SKM-1 treated with dmso at 0.1 percent for 144 hours (cell line): ENCODE results near the gene SLC35G4.
"Not testable (repeated sequence)": the region's sequence is repeated elsewhere in the genome, so short reads cannot be mapped to it uniquely, and the experiment has no call there.

Experiments used
- DNase-seq: peaks from one replicate; lab custom pipeline; 2025; ENCODE audit not compliant: unreplicated experiment; lab: John Stamatoyannopoulos, UW

Gene SLC35G4

DNA sequence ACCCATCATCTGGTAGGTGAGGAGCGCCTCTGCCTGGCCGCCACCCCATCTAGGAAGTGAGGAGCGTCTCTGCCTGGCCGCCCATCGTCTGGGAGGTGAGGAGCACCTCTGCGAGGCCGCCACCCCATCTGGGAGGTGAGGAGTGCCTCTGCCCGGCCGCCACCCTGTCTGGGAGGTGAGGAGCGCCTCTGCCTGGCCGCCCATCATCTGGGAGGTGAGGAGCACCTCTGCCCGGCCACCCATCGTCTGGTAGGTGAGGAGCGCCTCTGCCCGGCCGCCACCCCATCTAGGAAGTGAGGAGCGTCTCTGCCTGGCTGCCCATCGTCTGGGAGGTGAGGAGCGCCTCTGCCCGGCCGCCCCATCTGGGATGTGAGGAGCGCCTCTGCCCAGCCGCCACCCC lies 4.2 kb downstream of the SLC35G4 start:
- DNase-seq, result not testable (repeated sequence)

DNA sequence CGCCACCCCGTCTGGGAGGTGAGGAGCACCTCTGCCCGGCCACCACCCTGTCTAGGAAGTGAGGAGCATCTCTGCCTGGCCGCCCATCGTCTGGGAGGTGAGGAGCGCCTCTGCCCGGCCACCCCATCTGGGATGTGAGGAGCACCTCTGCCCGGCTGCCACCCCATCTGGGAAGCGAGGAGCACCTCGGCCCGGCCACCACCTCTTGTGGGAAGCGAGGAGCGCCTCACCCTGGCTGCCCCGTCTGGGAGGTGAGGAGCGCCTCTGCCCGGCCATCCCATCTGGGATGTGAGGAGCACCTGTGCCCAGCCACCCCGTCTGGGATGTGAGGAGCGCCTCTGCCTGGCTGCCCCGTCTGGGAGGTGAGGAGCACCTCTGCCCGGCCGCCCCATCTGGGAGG lies 4.6 kb downstream of the SLC35G4 start:
- DNase-seq, result not testable (repeated sequence)

GRCh38 chr18:11614981-11615380 lies 5.6 kb downstream of the SLC35G4 start:
- not testable (repeated sequence) for DNase-seq

GRCh38 chr18:11647310-11647709 lies 37.9 kb downstream of the SLC35G4 start:
- DNase-seq, result not testable (repeated sequence)

DNA sequence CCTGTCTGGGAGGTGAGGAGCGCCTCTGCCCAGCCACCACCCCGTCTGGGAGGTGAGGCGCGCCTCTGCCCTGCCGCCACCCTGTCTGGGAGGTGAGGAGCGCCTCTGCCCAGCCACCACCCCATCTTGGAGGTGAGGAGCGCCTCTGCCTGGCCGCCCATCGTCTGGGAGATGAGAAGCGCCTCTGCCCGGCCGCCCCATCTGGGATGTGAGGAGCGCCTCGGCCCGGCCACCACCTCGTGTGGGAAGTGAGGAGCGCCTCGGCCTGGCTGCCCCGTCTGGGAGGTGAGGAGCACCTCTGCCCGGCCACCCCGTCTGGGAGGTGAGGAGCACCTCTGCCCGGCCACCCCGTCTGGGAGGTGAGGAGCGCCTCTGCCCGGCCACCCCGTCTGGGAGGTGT lies 38.4 kb downstream of the SLC35G4 start:
- DNase-seq, result not testable (repeated sequence)

- no peak for DNase-seq
These were observed 40.4 kb downstream of the SLC35G4 start for GRCh38 chr18:11649839-11650238.

- DNase-seq, result no peak
These were observed 42.5 kb downstream of the SLC35G4 start for GRCh38 chr18:11651899-11652298.

- no peak for DNase-seq
These were observed 44.1 kb downstream of the SLC35G4 start for GRCh38 chr18:11653521-11653920.

GRCh38 chr18:11654736-11655605 lies 45.6 kb downstream of the SLC35G4 start:
- DNase-seq, result peak; percentile 26

DNA sequence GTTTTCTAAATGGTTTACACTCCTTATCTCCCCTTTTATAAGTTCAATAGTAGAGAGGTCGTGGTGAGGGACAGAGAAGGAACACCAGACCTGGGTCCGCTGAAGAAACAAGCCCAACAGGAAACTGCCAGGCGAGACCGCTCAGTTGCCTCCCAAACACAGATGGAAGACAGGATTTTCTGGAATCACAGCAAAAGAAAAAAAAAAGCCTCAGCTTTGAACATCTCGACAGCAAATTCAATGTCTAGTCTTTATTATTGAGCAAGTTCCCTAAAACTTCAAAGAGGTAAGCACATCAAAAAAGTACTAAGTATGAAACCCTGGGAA lies 46.2 kb downstream of the SLC35G4 start:
- no peak for DNase-seq

DNA sequence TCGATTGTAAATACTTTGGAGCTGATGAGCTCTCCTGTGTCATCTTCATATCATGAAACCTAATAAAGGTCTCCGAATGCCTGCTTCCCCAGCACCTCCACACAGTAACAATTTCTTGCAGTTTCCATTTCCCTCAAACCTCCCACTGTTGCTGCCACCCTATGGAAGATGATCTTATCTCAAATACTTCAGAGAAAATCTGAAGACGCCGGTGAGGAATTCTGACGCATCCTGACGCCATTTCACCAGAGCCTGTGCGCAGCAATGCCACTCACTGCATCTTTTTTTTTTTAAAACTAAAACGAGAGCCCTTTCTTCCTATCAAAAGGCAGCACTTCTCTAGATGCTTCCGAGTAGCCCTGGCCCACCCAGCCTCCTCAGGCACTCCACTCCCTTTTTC lies 47.8 kb downstream of the SLC35G4 start:
- no peak for DNase-seq

GRCh38 chr18:11657554-11657953 lies 48.2 kb downstream of the SLC35G4 start:
- DNase-seq, result no peak

- DNase-seq, result no peak
These were observed 48.6 kb downstream of the SLC35G4 start for GRCh38 chr18:11658019-11658418.

- DNase-seq, result no peak
These were observed 49.6 kb downstream of the SLC35G4 start for GRCh38 chr18:11658989-11659388.
